ENCODE results near the gene TRAF4. TPM values are rescaled to one million over a fixed set of nuclear protein-coding genes. Genes with fewer than 3 reads are reported as not detected.

TRAF4 gene
- total RNA-seq, 1 experiment from 2014 or later, result 127 TPM

DNA sequence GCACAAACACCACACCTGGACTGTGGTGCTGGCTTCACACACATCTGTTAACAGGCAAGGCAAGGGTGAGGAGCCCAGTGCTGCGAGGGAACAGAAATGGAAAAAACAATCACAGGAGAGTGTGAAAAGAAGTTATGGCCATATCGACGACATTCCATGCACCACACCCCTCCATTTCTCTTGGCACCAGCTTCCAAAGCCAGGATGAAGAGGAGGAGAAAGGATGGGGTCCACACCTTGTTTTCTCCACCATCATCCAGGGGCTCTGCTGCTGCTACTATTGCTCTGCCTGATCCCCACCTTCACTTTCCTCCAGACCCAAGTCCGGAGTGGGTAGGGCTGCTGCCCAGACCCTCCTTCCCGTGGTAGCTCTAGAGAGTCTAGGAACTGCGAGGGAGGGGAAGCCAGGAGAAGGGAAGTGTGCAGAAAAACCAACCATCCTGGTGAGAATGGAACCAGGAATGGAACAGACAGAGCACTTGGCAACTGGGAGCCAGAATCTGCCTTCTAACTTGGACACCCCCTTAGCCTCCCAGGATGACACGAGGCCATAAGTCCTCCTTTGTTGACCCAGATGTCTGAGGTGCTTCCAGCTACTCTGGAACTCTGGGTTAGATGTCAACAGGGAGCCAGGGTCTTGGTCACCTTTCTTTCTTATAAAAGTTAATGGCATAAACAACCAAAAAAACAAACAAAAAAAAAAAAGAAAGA, 31.0 kb upstream of the TRAF4 start:
- POLR2A ChIA-PET, result no interaction called here

More for the DNA sequence above, 31.0 kb upstream of the TRAF4 start:
- no peaks in the 10 kb centered on the region for H3K9me3 ChIP-seq (ENCODE audit: control insufficient read depth in 1 of 2, insufficient read depth in 1 of 2, low read depth in 1 of 2, low read length in 2 of 2)
- no peak for DNase-seq (ENCODE audit: low read depth, low spot score)
- TF ChIP-seq, protein P1, sequence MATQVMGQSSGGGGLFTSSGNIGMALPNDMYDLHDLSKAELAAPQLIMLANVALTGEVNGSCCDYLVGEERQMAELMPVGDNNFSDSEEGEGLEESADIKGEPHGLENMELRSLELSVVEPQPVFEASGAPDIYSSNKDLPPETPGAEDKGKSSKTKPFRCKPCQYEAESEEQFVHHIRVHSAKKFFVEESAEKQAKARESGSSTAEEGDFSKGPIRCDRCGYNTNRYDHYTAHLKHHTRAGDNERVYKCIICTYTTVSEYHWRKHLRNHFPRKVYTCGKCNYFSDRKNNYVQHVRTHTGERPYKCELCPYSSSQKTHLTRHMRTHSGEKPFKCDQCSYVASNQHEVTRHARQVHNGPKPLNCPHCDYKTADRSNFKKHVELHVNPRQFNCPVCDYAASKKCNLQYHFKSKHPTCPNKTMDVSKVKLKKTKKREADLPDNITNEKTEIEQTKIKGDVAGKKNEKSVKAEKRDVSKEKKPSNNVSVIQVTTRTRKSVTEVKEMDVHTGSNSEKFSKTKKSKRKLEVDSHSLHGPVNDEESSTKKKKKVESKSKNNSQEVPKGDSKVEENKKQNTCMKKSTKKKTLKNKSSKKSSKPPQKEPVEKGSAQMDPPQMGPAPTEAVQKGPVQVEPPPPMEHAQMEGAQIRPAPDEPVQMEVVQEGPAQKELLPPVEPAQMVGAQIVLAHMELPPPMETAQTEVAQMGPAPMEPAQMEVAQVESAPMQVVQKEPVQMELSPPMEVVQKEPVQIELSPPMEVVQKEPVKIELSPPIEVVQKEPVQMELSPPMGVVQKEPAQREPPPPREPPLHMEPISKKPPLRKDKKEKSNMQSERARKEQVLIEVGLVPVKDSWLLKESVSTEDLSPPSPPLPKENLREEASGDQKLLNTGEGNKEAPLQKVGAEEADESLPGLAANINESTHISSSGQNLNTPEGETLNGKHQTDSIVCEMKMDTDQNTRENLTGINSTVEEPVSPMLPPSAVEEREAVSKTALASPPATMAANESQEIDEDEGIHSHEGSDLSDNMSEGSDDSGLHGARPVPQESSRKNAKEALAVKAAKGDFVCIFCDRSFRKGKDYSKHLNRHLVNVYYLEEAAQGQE (IDR thresholded peaks at IDR 0.05; ENCODE audit: low read depth), result no peak
- TF ChIP-seq ELF1 (IDR thresholded peaks at IDR 0.05; ENCODE audit: borderline replicate concordance, low read depth) (no peak), POLR2AphosphoS5 (IDR thresholded peaks at IDR 0.05; ENCODE audit: low read depth, low read length) (no peak), EGR1 (IDR thresholded peaks at IDR 0.05; ENCODE audit: low read depth) (no peak), RAD21 (IDR thresholded peaks at IDR 0.05; ENCODE audit: low read depth) (no peak), POLR2A (IDR thresholded peaks at IDR 0.05; ENCODE audit: borderline replicate concordance, extremely low read depth, insufficient read depth, insufficient read length) (no peak), EZH2phosphoT487 (IDR thresholded peaks at IDR 0.05; ENCODE audit: borderline replicate concordance) (no peak), SRF (IDR thresholded peaks at IDR 0.05; ENCODE audit: low read depth) (no peak), ZFX (IDR thresholded peaks at IDR 0.05) (no peak), CEBPB (IDR thresholded peaks at IDR 0.05; ENCODE audit: low read depth) (no peak), JUND (IDR thresholded peaks at IDR 0.05) (no peak), FOSL1 (IDR thresholded peaks at IDR 0.05; ENCODE audit: low read depth) (no peak), SP1 (IDR thresholded peaks at IDR 0.05; ENCODE audit: low read depth) (no peak), YY1 (IDR thresholded peaks at IDR 0.05; ENCODE audit: extremely low read depth, insufficient replicate concordance, low read depth, low read length) (no peak), TCF7L2 (IDR thresholded peaks at IDR 0.05; ENCODE audit: borderline replicate concordance, extremely low read depth, insufficient read depth, insufficient read length) (no peak)
- TF ChIP-seq, protein P2, sequence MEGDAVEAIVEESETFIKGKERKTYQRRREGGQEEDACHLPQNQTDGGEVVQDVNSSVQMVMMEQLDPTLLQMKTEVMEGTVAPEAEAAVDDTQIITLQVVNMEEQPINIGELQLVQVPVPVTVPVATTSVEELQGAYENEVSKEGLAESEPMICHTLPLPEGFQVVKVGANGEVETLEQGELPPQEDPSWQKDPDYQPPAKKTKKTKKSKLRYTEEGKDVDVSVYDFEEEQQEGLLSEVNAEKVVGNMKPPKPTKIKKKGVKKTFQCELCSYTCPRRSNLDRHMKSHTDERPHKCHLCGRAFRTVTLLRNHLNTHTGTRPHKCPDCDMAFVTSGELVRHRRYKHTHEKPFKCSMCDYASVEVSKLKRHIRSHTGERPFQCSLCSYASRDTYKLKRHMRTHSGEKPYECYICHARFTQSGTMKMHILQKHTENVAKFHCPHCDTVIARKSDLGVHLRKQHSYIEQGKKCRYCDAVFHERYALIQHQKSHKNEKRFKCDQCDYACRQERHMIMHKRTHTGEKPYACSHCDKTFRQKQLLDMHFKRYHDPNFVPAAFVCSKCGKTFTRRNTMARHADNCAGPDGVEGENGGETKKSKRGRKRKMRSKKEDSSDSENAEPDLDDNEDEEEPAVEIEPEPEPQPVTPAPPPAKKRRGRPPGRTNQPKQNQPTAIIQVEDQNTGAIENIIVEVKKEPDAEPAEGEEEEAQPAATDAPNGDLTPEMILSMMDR (IDR thresholded peaks at IDR 0.05 in 2 of 3, conservative IDR thresholded peaks at IDR 0.05 in 1 of 3; ENCODE audit: borderline replicate concordance in 1 of 3, insufficient read depth in 1 of 3, low read depth in 2 of 3, low read length in 2 of 3), result no peak
- TF ChIP-seq, protein P3, sequence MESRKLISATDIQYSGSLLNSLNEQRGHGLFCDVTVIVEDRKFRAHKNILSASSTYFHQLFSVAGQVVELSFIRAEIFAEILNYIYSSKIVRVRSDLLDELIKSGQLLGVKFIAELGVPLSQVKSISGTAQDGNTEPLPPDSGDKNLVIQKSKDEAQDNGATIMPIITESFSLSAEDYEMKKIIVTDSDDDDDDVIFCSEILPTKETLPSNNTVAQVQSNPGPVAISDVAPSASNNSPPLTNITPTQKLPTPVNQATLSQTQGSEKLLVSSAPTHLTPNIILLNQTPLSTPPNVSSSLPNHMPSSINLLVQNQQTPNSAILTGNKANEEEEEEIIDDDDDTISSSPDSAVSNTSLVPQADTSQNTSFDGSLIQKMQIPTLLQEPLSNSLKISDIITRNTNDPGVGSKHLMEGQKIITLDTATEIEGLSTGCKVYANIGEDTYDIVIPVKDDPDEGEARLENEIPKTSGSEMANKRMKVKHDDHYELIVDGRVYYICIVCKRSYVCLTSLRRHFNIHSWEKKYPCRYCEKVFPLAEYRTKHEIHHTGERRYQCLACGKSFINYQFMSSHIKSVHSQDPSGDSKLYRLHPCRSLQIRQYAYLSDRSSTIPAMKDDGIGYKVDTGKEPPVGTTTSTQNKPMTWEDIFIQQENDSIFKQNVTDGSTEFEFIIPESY (IDR thresholded peaks at IDR 0.05; ENCODE audit: extremely low read depth, insufficient replicate concordance, low read length), result no peak
- TF ChIP-seq, protein P4, sequence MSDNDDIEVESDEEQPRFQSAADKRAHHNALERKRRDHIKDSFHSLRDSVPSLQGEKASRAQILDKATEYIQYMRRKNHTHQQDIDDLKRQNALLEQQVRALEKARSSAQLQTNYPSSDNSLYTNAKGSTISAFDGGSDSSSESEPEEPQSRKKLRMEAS (IDR thresholded peaks at IDR 0.05), result no peak
- no peak overlapping the region for H3K4me3 ChIP-seq (replicated peaks in 1 of 2; ENCODE audit: low read depth in 1 of 2, low read length in 2 of 2)
- no TSS peak for BruUV-seq (replicated peaks)
- H4K20me1 ChIP-seq (ENCODE audit: insufficient read depth), result no peaks in the 10 kb centered on the region
- no peaks in the 10 kb centered on the region for H3K79me2 ChIP-seq (ENCODE audit: insufficient read depth, low read length)
- RAD21 ChIA-PET (ENCODE audit: low non-redundant PET in 1 of 2, low total read pairs in 2 of 2, uncharacterized antibody in 2 of 2, unreplicated experiment in 2 of 2), result no interaction called here
- CTCF ChIA-PET, result interaction anchor here (1.5 kb wide), 1 partner anchor 404 kb away, joined by 3 read pairs; no protein-coding TSS in a partner anchor
- H3K9ac ChIP-seq (ENCODE audit: low read length), result no peak overlapping the region
- H2AFZ ChIP-seq (ENCODE audit: low read depth, low read length, poor library complexity, severe bottlenecking), result no peak overlapping the region
- no peak overlapping the region for H3K27ac ChIP-seq (ENCODE audit: low read depth, low read length)
- H3K9me2 ChIP-seq (ENCODE audit: insufficient read depth), result no peaks in the 10 kb centered on the region
- ATAC-seq, result no peak
- no peak overlapping the region for H3K4me2 ChIP-seq (ENCODE audit: low read length)
- intact Hi-C loops (cut with micrococcal nuclease), result no loop called here
- no peaks in the 10 kb centered on the region for H3K36me3 ChIP-seq (ENCODE audit: control insufficient read depth in 1 of 2, insufficient read depth in 2 of 2, low read length in 2 of 2)
- H3K4me1 ChIP-seq (ENCODE audit: control insufficient read depth in 1 of 2, insufficient read depth in 2 of 2, low read length in 2 of 2), result peaks cover 9 to 16% of the 10 kb centered on the region in 2 experiments
- H3K27me3 ChIP-seq (ENCODE audit: insufficient read depth, low read length), result no peaks in the 10 kb centered on the region

Data from HCT116 (cell line).